RWPE1 (cell line): Measurements from ENCODE around the gene VPS37C.

Experiments
- CTCF ChIA-PET: fragments of 350-600 bp; sonication (Branson Sonifier 250); formaldehyde crosslinking; extraction: SDS; loops from one replicate; lab custom pipeline; 2021; lab: Yijun Ruan, JAX
- POLR2A ChIA-PET: fragments of 400-600 bp; formaldehyde crosslinking; extraction: SDS; loops from one replicate; lab custom pipeline; 2020; ENCODE audit warnings: antibody characterized with exemption; ENCODE audit not compliant: low non-redundant PET; lab: Yijun Ruan, JAX
- DNase-seq: peaks from one replicate; pipeline ENCODE4 v3.0.0; 2012; ENCODE audit warnings: low spot score
- H3K27ac ChIP-seq: fragments of 450-650 bp; 2 replicates; pipeline ENCODE4 v1.5.1; 2017
- CTCF ChIP-seq: fragments of 450-650 bp; conservative IDR thresholded peaks from 2 replicates; pipeline ENCODE4 v1.5.1; 2017; ENCODE audit warnings: low read depth, mild to moderate bottlenecking

The VPS37C gene

DNA sequence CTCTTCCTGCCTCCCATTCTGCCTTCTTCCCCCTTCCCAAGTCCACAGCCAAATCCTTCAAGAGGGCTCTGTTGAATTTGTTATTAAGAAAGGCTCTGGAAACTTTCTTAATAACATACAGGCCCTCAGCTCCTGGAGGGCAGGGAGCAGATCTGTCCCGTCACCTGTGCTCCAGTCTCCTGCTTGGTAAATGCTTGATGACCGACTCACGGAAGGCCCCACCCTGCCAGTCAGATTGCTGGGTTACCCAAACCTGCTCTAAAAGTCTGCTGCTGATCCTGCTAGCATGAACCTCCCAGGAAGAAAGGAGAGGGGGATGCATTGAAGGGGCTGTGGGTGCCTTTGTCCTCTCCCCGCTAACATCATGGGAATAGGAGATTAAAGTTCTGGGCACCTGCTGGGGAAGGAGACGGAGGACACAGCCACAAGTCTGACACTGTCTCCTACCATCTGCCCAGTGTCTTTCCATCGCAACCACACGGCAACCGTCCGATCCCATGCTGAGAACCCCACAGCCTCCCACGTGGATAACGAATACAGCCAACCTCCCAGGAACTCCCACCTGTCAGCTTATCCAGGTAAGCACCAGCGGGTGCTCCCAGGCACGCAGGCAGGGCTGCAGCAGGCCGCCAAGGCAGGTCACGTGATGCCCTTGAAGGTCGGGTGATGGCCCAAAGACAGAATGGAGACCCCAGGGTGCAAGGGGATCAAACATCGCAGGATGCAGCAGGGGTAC is 36.5 kb downstream of the VPS37C start:
- CTCF ChIA-PET: no interaction called here

GRCh38 chr11:61123775-61124571 is 37.3 kb downstream of the VPS37C start:
- no peak overlapping the region for H3K27ac ChIP-seq
- no peak for DNase-seq
- no peak for TF ChIP-seq CTCF
- CTCF ChIA-PET: no interaction called here
- POLR2A ChIA-PET: no interaction called here

More for the DNA sequence above, 36.5 kb downstream of the VPS37C start:
- no peak for DNase-seq
- H3K27ac ChIP-seq: no peak overlapping the region
- no peak for TF ChIP-seq CTCF
- POLR2A ChIA-PET: no interaction called here

DNA sequence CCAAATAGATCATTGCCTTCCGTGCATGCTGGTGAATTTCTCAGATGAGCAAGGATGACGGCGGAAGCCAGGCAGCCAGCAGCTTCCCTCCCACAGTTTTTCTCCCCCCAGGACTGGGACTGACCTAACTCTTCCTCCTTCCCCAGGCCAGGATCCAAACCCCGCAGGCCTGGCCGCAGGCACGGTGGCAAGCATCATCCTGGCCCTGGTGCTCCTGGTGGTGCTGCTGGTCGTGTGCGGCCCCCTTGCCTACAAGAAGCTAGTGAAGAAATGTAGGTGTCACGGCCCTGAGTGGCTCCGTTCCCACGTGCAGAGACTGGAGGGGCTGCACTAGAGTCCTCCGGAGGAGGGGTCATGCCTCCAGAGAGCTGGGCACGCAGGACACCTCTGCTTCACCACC is 38.5 kb downstream of the VPS37C start:
- DNase-seq: no peak
- H3K27ac ChIP-seq: no peak overlapping the region
- ChIA-PET CTCF (no interaction called here), POLR2A (no interaction called here)
- TF ChIP-seq CTCF: no peak

GRCh38 chr11:61121917-61122316 is 39.3 kb downstream of the VPS37C start:
- no peak for TF ChIP-seq CTCF
- CTCF ChIA-PET: no interaction called here

DNA sequence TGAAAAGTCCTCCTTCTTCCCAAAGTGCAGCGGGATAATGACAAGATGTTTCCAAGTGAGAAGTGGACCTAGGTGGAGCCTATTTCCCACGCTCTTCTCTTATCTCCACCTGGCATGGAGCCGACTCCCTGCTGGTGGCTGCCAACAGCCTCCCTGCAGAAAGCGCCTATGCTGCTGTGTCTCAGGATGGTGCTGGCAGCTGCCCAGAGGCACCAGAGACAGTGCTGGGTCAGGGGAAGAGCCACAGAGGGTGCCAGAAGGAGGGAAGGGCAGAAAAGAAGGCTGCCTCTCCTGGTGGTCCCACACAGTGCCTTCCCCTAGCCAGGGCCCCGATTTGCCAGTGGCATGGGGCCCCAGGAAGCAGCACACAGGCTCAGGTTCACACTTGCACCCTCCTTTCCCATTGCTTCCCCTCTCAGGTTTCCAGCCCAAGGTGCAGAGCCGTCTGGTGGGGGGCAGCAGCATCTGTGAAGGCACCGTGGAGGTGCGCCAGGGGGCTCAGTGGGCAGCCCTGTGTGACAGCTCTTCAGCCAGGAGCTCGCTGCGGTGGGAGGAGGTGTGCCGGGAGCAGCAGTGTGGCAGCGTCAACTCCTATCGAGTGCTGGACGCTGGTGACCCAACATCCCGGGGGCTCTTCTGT is 39.9 kb downstream of the VPS37C start:
- no peak for TF ChIP-seq CTCF
- ChIA-PET CTCF (interaction anchor here (0.5 kb wide), 1 partner anchor 17 kb away, joined by 3 read pairs; no protein-coding TSS in a partner anchor), POLR2A (no interaction called here)
- H3K27ac ChIP-seq: no peak overlapping the region
- DNase-seq: no peak

More at GRCh38 chr11:61121917-61122316, 39.3 kb downstream of the VPS37C start:
- POLR2A ChIA-PET: no interaction called here
- no peak overlapping the region for H3K27ac ChIP-seq
- DNase-seq: no peak

DNA sequence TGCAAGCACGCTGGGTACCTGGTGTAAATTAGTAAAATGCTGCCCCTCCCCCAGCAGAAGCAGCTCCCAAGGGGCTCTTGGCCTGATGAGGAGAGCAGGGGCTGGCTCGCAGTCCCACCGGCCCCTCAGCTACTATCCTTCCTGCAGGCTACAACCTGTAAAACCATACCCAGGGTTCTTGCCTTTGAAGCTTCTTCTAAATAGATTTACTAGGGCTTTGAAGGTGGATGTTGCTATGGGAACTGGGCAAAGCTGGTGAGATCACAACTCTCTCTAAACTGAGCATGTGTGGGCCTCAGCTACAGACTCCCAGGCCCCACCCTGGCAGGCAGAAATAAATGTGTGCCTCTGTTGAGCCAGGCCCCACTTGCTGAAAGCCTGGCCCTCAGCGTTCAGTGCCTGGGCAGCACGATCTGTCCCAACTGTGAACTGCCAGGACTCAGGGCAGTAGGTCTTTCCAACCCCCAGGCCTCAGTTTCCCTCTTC is 40.5 kb downstream of the VPS37C start:
- DNase-seq: no peak
- CTCF ChIA-PET: no interaction called here
- TF ChIP-seq CTCF: no peak
- POLR2A ChIA-PET: no interaction called here
- H3K27ac ChIP-seq: no peak overlapping the region
